OCI-LY1 (cell line): ENCODE measurements around the gene SLC2A2.

Experiments
- EZH2 ChIP-seq: fragments of 200-600 bp; sonication (generic), shearing (Covaris generic); IDR thresholded peaks from 2 replicates; pipeline ENCODE4 v1.8.0; 2017; ENCODE audit warnings: borderline replicate concordance, mixed run types, mild to moderate bottlenecking, antibody characterized with exemption, low read length, moderate library complexity, mixed read lengths
- TF ChIP-seq, protein P1 (sequence below): fragments of 200-600 bp; sonication (generic), shearing (Covaris generic); IDR thresholded peaks from 2 replicates; pipeline ENCODE4 v1.5.1; 2017; ENCODE audit warnings: mild to moderate bottlenecking, antibody characterized with exemption, low read length, moderate library complexity, mixed read lengths

DNA sequence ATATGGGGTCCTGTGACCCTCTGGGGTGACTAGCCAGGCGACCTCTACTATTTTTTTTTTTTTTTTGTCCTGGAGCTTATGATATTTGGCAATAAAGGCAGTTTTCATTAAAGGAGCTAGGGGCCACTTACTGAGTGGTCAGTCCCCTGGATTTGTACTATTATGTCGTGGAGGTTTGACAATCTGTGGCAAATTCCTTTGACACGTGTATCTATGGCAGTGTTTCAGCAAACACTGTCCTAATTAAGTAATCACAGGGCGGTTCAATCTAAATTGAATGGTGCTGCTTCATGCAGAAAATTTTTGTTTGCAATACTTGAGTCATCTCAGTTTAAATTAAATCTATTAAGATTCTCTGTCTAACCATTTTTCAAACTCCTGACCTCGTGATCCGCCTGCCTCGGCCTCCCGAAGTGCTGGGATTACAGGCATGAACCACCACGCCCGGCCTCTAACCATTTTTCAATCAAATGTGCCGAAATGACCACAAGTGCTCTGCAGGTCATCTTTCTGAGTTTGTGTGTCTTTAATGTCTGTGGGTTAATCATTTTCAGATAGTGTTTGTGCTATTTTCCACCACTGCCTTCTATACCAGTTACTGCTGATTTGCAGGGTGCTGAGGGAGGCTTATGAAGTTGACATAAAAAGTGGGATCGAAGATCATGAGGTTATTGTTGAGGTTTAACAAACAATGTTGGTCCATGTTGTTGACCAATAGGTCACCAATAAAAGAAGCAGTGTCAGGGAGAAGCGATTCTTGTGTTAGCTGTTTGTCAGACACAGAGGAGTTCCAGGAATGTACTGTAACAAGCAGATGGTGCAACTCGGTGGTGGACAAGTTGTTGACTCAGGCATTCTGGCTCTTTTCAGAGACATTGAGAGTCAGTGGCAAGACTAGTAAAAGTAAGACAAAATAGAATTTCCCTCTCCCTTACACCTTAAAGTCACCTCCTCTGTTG, 18.6 kb upstream of the SLC2A2 start:
- TF ChIP-seq, protein P1, sequence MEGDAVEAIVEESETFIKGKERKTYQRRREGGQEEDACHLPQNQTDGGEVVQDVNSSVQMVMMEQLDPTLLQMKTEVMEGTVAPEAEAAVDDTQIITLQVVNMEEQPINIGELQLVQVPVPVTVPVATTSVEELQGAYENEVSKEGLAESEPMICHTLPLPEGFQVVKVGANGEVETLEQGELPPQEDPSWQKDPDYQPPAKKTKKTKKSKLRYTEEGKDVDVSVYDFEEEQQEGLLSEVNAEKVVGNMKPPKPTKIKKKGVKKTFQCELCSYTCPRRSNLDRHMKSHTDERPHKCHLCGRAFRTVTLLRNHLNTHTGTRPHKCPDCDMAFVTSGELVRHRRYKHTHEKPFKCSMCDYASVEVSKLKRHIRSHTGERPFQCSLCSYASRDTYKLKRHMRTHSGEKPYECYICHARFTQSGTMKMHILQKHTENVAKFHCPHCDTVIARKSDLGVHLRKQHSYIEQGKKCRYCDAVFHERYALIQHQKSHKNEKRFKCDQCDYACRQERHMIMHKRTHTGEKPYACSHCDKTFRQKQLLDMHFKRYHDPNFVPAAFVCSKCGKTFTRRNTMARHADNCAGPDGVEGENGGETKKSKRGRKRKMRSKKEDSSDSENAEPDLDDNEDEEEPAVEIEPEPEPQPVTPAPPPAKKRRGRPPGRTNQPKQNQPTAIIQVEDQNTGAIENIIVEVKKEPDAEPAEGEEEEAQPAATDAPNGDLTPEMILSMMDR = no peak
- no peak for TF ChIP-seq EZH2
